ENCODE results near the gene KCNT2. TPM values are rescaled to one million over a fixed set of nuclear protein-coding genes. Genes with fewer than 3 reads are reported as not detected.

Gene KCNT2
- total and polyA plus RNA-seq, 2 of the 8 experiments (the other 6 are each of a cell fraction or from before 2014, with no cell fraction given): 2.3 to 10.2 TPM

DNA sequence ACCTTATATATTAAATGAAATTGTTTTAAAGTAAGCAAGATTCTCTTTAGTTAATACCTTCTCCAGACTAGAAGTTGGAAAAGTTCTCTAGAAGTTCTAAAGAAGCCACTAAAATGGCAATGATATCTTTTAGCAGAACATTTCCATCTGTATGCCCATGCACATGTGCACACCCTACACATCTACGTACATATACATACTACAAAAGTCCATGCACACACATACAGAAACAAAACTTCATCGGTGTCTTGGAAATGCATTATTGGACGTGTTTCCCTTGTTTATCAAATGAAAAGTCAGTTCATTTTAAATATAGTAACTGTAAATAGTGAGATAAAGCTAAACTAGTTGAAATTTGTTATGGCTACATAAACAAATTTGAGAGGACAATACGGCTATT is 114.4 kb downstream of the KCNT2 start:
- H3K79me1 ChIP-seq (ENCODE audit: low read depth, low read length): no peaks in the 10 kb centered on the region; the same call in 1 of the 2 replicates
- FAIRE-seq (no peak), DNase-seq (ENCODE audit: low read depth in 1 of 2, low spot score in 2 of 2) (no peak)
- H3K27ac ChIP-seq (ENCODE audit: low read depth, low read length): no peak overlapping the region
- no peak overlapping the region for H4K8ac ChIP-seq (ENCODE audit: extremely low read depth, insufficient read depth, low read length)
- 88% methylated on average over 4 of the region's 4 CpGs; no CpG with 5 or more reads in 1 of the 2 experiments for WGBS, 2 experiments (ENCODE audit: extremely low coverage in 1 of 2, insufficient coverage in 1 of 2, insufficient read length in 1 of 2, insufficient replicate concordance in 2 of 2, low coverage in 1 of 2, low lambda C conversion rate in 2 of 2, missing lambda C conversion rate in 1 of 2)
- H3K23ac ChIP-seq (ENCODE audit: insufficient read length): no peak overlapping the region
- no peak overlapping the region for H2AK5ac ChIP-seq (ENCODE audit: low read depth, low read length)
- H3K9me3 ChIP-seq (ENCODE audit: insufficient read depth in 2 of 2, low read depth in 1 of 2, low read length in 1 of 2): no peaks in the 10 kb centered on the region
- H2AFZ ChIP-seq (ENCODE audit: low read length): no peak overlapping the region
- no peak overlapping the region for H4K5ac ChIP-seq (ENCODE audit: insufficient read length, low read depth, low read length)
- peaks cover 0 to 2% of the 10 kb centered on the region in 2 experiments for H4K20me1 ChIP-seq (replicated peaks in 1 of 2; ENCODE audit: control insufficient read depth in 1 of 2, insufficient read depth in 2 of 2, low read length in 2 of 2)
- no peak overlapping the region for H3K4ac ChIP-seq (replicated peaks; ENCODE audit: insufficient read length, low read depth, low read length)
- H3K56ac ChIP-seq (replicated peaks; ENCODE audit: insufficient read length, low read depth, low read length): no peak overlapping the region
- H3K4me1 ChIP-seq (replicated peaks in 1 of 4; ENCODE audit: control insufficient read depth in 3 of 4, insufficient read depth in 4 of 4, low read length in 3 of 4): no peaks in the 10 kb centered on the region
- H3K4me3 ChIP-seq (ENCODE audit: extremely low read depth in 1 of 4, insufficient read depth in 2 of 4, low read depth in 3 of 4, low read length in 4 of 4): no peak overlapping the region
- no peak overlapping the region for H4K91ac ChIP-seq (replicated peaks; ENCODE audit: insufficient read length, low read length)
- no peak overlapping the region for H3K4me2 ChIP-seq (ENCODE audit: insufficient read depth in 1 of 2, low read depth in 2 of 2, low read length in 2 of 2)
- H3K79me2 ChIP-seq (ENCODE audit: control insufficient read depth in 1 of 2, insufficient read depth in 2 of 2, low read length in 2 of 2): peaks cover 0 to 17% of the 10 kb centered on the region in 2 experiments; a peak in 2 of 4 replicates
- CTCF ChIA-PET (ENCODE audit: partially characterized antibody): no interaction called here
- no peak overlapping the region for H2BK20ac ChIP-seq (ENCODE audit: low read length)
- H2BK12ac ChIP-seq (ENCODE audit: low read depth, low read length): no peak overlapping the region
- POLR2A ChIA-PET (ENCODE audit: partially characterized antibody): no interaction called here
- peaks cover 0 to 7% (median 0%) of the 10 kb centered on the region in 4 experiments; a peak in 2 of 8 replicates for H3K36me3 ChIP-seq (ENCODE audit: control insufficient read depth in 2 of 4, insufficient read depth in 4 of 4, low read length in 3 of 4)
- H3K23me2 ChIP-seq (ENCODE audit: low read depth, low read length): no peaks in the 10 kb centered on the region
- H3K27me3 ChIP-seq (replicated peaks in 1 of 4; ENCODE audit: control insufficient read depth in 3 of 4, extremely low read depth in 1 of 4, insufficient read depth in 3 of 4, low read length in 3 of 4): no peaks in the 10 kb centered on the region
- H3K18ac ChIP-seq (ENCODE audit: extremely low read depth, low read length): no peak overlapping the region
- H3K14ac ChIP-seq (ENCODE audit: insufficient read length): no peak overlapping the region
- TF ChIP-seq NANOG (IDR thresholded peaks at IDR 0.05; ENCODE audit: insufficient read depth, low read depth, low read length, poor library complexity, severe bottlenecking) (no peak), RXRA (IDR thresholded peaks at IDR 0.05; ENCODE audit: insufficient read depth, low read depth, low read length) (no peak), EP300 (IDR thresholded peaks at IDR 0.05; ENCODE audit: borderline replicate concordance in 1 of 2, low read depth in 2 of 2, low read length in 2 of 2) (no peak), RBBP5 (IDR thresholded peaks at IDR 0.05; ENCODE audit: borderline replicate concordance, low read depth, low read length) (no peak), BRCA1 (IDR thresholded peaks at IDR 0.05; ENCODE audit: low read depth, low read length) (no peak), SIN3A (conservative IDR thresholded peaks at IDR 0.05 in 1 of 2, IDR thresholded peaks at IDR 0.05 in 1 of 2; ENCODE audit: low read depth in 1 of 2, low read length in 2 of 2) (no peak), KDM5A (IDR thresholded peaks at IDR 0.05; ENCODE audit: low read length) (no peak), HDAC6 (IDR thresholded peaks at IDR 0.05; ENCODE audit: low read depth, low read length) (no peak), JUND (IDR thresholded peaks at IDR 0.05; ENCODE audit: low read length) (no peak)
- TF ChIP-seq, protein P1, sequence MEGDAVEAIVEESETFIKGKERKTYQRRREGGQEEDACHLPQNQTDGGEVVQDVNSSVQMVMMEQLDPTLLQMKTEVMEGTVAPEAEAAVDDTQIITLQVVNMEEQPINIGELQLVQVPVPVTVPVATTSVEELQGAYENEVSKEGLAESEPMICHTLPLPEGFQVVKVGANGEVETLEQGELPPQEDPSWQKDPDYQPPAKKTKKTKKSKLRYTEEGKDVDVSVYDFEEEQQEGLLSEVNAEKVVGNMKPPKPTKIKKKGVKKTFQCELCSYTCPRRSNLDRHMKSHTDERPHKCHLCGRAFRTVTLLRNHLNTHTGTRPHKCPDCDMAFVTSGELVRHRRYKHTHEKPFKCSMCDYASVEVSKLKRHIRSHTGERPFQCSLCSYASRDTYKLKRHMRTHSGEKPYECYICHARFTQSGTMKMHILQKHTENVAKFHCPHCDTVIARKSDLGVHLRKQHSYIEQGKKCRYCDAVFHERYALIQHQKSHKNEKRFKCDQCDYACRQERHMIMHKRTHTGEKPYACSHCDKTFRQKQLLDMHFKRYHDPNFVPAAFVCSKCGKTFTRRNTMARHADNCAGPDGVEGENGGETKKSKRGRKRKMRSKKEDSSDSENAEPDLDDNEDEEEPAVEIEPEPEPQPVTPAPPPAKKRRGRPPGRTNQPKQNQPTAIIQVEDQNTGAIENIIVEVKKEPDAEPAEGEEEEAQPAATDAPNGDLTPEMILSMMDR (IDR thresholded peaks at IDR 0.05; ENCODE audit: control extremely low read depth in 1 of 3, insufficient read depth in 1 of 3, low read depth in 1 of 3, low read length in 3 of 3): no peak
- no peak overlapping the region for H2BK120ac ChIP-seq (replicated peaks; ENCODE audit: low read depth, low read length)
- no peak overlapping the region for H2BK5ac ChIP-seq (ENCODE audit: low read depth, low read length)
- no peak overlapping the region for H2BK15ac ChIP-seq (ENCODE audit: low read length)
- no peak overlapping the region for H3K9ac ChIP-seq (replicated peaks in 1 of 4; ENCODE audit: extremely low read depth in 1 of 4, low read depth in 3 of 4, low read length in 3 of 4)

Measured in H1 (cell line).